ENCODE data around the gene CACNA1D.
"Not testable (repeated sequence)": the region's sequence is repeated elsewhere in the genome, so short reads cannot be mapped to it uniquely, and the experiment has no call there.

The CACNA1D gene

DNA sequence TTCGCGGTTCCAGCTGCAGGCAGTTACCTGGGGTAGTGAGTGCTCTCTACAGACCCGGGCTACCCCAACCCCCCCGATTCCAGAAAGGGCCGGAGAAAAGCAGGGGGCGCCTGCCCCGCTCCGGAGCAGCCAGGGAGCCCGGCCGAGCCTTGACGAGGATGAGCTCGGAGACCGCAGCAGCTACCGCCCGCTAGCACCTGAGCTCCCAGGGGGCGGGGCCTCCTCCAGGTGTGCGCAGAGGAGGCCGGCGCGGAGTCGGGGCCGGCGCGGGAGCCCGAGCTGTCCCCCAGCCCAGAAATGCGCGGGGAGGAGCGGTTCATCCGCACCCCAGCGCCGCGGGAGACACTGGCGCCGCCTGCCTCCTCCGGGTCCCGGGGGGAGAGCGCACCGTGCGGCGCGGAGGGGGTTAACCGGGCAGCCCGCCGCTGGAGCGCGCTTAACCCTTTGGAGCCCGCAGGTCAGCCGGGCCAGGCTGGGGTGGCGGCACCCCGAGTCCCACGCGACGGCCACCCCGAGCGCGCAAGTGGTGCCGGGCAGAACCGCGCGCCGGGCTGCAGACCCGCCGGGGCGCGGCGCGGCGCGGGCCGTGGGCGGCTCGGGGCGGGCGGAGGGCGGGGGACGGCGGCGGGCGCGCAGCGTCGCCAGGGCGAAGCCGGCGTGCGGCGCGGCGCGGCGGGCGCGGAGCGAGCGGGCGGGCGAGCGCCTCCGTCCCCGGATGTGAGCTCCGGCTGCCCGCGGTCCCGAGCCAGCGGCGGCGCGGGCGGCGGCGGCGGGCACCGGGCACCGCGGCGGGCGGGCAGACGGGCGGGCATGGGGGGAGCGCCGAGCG, at the start of gene CACNA1D:
Gene CACNA1D, plus strand, starts transcription at position 649 of the 829 bp plus-strand sequence. CDS start 556 bp downstream, outside the sequence.
- Histone ChIP-seq H3K27ac (ENCODE audit: low read length) (peak within 1 kb of the TSS; percentile 6), H3K4me1 (ENCODE audit: control insufficient read depth in 1 of 2, insufficient read depth in 2 of 2, low read length in 2 of 2) (peaks cover 0 to 41% of the 10 kb centered on the region in 2 donors), H3K27me3 (ENCODE audit: low read depth, low read length) (peaks cover 4% of the 10 kb centered on the region)

DNA sequence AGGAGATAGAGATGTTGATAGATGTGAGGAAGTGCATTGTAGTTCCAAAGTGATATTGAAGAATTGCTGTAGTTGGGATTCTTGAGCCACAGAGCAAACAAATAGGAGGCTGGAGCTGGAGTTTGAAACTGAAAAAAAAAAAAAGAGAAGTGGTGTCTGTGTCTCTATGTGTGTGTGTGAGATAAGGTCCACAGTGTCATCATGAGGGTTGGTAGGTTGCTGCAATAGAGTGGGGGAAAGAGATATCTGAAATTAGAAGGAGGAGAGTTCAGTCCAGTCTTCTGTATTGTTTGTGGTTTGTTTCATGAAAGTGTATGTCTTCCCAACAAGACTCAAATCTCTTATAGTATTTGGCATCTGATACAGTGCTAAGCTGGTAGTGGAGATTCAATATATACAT, 37.3 kb upstream of the CACNA1D start:
- Histone ChIP-seq H3K36me3 (ENCODE audit: control insufficient read depth in 1 of 2, insufficient read depth in 2 of 2, low read length in 2 of 2) (no peaks in the 10 kb centered on the region), H3K4me3 (ENCODE audit: low read depth in 1 of 2, low read length in 2 of 2) (no peak overlapping the region), H3K27me3 (ENCODE audit: low read depth, low read length) (no peaks in the 10 kb centered on the region), H3K9me3 (ENCODE audit: control insufficient read depth in 1 of 2, low read length in 2 of 2) (no peaks in the 10 kb centered on the region), H3K4me1 (ENCODE audit: control insufficient read depth in 1 of 2, insufficient read depth in 2 of 2, low read length in 2 of 2) (no peaks in the 10 kb centered on the region), H3K27ac (ENCODE audit: low read length) (no peak overlapping the region)

More for the DNA sequence above, at the start of gene CACNA1D:
- H3K4me3 ChIP-seq (ENCODE audit: low read depth in 1 of 2, low read length in 2 of 2), result peak within 1 kb of the TSS; percentile 50 to 71
- no peaks in the 10 kb centered on the region for H3K9me3 ChIP-seq (ENCODE audit: control insufficient read depth in 1 of 2, low read length in 2 of 2)
- no peaks in the 10 kb centered on the region for H3K36me3 ChIP-seq (ENCODE audit: control insufficient read depth in 1 of 2, insufficient read depth in 2 of 2, low read length in 2 of 2)

DNA sequence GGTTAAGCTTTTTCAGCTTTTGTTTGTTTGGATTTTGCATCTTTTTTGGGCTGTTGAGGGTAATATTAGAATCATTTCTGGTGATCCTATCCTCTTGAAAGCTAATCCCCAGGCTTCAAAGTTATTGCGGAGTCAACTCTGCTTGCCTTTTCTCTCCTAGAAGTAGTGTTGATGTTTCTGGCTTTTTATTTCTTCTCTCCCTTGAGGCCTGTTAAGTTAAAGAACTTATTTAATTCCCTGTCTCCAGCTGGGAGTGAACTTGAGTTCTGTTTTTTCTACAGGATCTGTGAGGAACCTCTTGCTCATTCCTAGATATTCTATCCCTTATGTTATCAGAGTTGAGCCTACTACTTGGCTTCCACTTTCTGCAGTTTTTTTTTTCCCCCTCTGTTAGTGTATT, 34.1 kb upstream of the CACNA1D start:
- Histone ChIP-seq H3K4me3 (ENCODE audit: low read depth in 1 of 2, low read length in 2 of 2) (no peak overlapping the region), H3K36me3 (ENCODE audit: control insufficient read depth in 1 of 2, insufficient read depth in 2 of 2, low read length in 2 of 2) (no peaks in the 10 kb centered on the region), H3K4me1 (ENCODE audit: control insufficient read depth in 1 of 2, insufficient read depth in 2 of 2, low read length in 2 of 2) (no peaks in the 10 kb centered on the region)

DNA sequence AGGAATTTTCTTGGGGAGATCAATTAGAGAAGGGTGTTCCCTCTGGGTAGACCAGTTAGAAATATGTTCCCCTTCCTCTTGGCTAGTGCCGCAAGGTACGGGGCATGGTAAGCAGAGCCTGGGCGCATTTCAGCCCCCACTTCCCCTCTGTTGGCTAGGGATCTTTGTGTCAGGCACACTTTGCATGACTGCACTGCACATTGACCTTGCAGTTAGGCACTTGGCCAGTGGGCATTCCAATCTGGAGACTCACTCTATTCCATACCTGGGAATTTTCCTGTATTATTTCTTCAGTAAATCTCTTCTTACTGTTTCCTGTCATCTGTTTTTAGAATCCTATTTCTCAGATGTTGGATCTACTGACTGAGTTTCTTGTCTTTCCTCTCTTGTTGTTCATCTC, 30.0 kb upstream of the CACNA1D start:
- Histone ChIP-seq H3K9me3 (ENCODE audit: control insufficient read depth in 1 of 2, low read length in 2 of 2) (peaks cover 0 to 6% of the 10 kb centered on the region in 2 donors), H3K4me3 (ENCODE audit: low read depth in 1 of 2, low read length in 2 of 2) (no peak overlapping the region), H3K27me3 (ENCODE audit: low read depth, low read length) (no peaks in the 10 kb centered on the region), H3K4me1 (ENCODE audit: control insufficient read depth in 1 of 2, insufficient read depth in 2 of 2, low read length in 2 of 2) (no peaks in the 10 kb centered on the region), H3K27ac (ENCODE audit: low read length) (no peak overlapping the region), H3K36me3 (ENCODE audit: control insufficient read depth in 1 of 2, insufficient read depth in 2 of 2, low read length in 2 of 2) (no peaks in the 10 kb centered on the region)

More for the DNA sequence above, 34.1 kb upstream of the CACNA1D start:
- Histone ChIP-seq H3K27ac (ENCODE audit: low read length) (no peak overlapping the region), H3K27me3 (ENCODE audit: low read depth, low read length) (no peaks in the 10 kb centered on the region), H3K9me3 (ENCODE audit: control insufficient read depth in 1 of 2, low read length in 2 of 2) (peaks cover 0 to 6% of the 10 kb centered on the region in 2 donors)

DNA sequence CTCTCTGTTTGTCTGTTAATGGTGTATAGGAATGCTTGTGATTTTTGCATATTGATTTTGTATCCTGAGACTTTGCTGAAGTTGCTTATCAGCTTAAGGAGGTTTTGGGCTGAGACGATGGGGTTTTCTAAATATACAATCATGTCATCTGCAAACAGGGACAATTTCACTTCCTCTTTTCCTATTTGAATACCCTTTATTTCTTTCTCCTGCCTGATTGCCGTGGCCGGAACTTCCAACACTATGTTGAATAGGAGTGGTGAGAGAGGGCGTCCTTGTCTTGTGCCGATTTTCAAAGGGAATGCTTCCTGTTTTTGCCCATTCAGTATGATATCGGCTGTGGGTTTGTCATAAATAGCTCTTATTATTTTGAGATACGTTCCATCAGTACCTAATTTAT, 24.7 kb upstream of the CACNA1D start:
- not testable (repeated sequence) for H3K4me1 ChIP-seq (ENCODE audit: control insufficient read depth in 1 of 2, insufficient read depth in 2 of 2, low read length in 2 of 2); H3K36me3 ChIP-seq (ENCODE audit: control insufficient read depth in 1 of 2, insufficient read depth in 2 of 2, low read length in 2 of 2); H3K27me3 ChIP-seq (ENCODE audit: low read depth, low read length); H3K27ac ChIP-seq (ENCODE audit: low read length); H3K9me3 ChIP-seq (ENCODE audit: control insufficient read depth in 1 of 2, low read length in 2 of 2); H3K4me3 ChIP-seq (ENCODE audit: low read depth in 1 of 2, low read length in 2 of 2)

DNA sequence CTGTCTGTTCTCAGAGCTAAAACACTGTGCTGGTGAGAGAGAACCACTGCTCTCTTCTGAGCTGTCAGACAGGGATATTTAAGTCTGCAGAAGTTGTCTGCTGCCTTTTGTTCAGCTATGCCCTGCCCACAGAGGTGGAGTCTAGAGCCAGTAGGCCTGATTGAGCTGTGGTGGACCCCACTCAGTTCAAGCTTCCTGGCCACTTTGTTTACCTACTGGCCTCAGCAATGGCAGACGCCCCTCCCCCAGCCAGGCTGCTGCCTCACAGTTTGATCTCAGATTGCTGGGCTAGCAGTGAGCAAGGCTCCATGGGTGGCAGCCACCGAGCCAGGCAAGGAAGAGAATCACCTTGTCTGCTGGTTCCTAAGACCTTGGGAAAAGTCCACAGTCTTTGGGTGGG, 21.0 kb upstream of the CACNA1D start:
- Histone ChIP-seq H3K4me3 (ENCODE audit: low read depth in 1 of 2, low read length in 2 of 2) (no peak overlapping the region), H3K36me3 (ENCODE audit: control insufficient read depth in 1 of 2, insufficient read depth in 2 of 2, low read length in 2 of 2) (no peaks in the 10 kb centered on the region), H3K4me1 (ENCODE audit: control insufficient read depth in 1 of 2, insufficient read depth in 2 of 2, low read length in 2 of 2) (no peaks in the 10 kb centered on the region), H3K9me3 (ENCODE audit: control insufficient read depth in 1 of 2, low read length in 2 of 2) (no peaks in the 10 kb centered on the region), H3K27ac (ENCODE audit: low read length) (no peak overlapping the region), H3K27me3 (ENCODE audit: low read depth, low read length) (no peaks in the 10 kb centered on the region)

DNA sequence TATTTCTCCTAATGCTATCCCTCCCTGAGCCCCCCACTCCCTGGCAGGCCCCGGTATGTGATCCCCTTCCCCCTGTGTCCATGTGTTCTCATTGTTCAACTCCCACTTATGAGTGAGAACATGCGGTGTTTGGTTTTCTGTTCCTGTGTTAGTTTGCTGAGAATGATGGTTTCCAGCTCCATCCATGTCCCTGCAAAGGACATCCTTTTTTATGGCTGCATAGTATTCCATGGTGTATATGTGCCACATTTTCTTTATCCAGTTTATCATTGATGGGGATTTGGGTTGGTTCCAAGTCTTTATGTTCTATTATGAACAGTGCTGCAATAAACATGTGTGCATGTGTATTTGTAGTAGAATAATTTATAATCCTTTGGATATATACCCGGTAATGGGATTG, 18.0 kb upstream of the CACNA1D start:
- H3K27me3 ChIP-seq (ENCODE audit: low read depth, low read length); H3K9me3 ChIP-seq (ENCODE audit: control insufficient read depth in 1 of 2, low read length in 2 of 2); H3K36me3 ChIP-seq (ENCODE audit: control insufficient read depth in 1 of 2, insufficient read depth in 2 of 2, low read length in 2 of 2); H3K4me3 ChIP-seq (ENCODE audit: low read depth in 1 of 2, low read length in 2 of 2); H3K27ac ChIP-seq (ENCODE audit: low read length); H3K4me1 ChIP-seq (ENCODE audit: control insufficient read depth in 1 of 2, insufficient read depth in 2 of 2, low read length in 2 of 2): not testable (repeated sequence)

DNA sequence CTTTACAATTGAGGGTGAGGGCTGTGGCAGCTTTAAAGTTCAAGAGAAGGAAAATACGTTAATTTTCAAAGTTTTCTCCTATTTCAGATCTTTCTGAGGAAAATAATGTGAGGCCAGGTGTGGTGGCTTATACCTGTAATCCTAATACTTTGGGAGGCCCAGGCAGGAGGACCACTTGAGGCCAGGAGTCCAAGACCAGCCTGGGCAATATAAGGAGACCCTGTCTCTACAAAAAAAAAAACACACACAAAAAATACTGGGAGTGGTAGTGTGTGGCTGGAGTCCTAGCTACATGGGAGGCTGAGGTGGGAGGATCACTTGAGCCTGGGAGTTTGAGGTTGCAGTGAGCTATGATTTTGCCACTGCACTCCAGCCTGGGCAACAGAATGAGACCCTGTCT, 16.7 kb upstream of the CACNA1D start:
- H3K27me3 ChIP-seq (ENCODE audit: low read depth, low read length); H3K9me3 ChIP-seq (ENCODE audit: control insufficient read depth in 1 of 2, low read length in 2 of 2); H3K4me3 ChIP-seq (ENCODE audit: low read depth in 1 of 2, low read length in 2 of 2); H3K4me1 ChIP-seq (ENCODE audit: control insufficient read depth in 1 of 2, insufficient read depth in 2 of 2, low read length in 2 of 2); H3K27ac ChIP-seq (ENCODE audit: low read length); H3K36me3 ChIP-seq (ENCODE audit: control insufficient read depth in 1 of 2, insufficient read depth in 2 of 2, low read length in 2 of 2): not testable (repeated sequence)

DNA sequence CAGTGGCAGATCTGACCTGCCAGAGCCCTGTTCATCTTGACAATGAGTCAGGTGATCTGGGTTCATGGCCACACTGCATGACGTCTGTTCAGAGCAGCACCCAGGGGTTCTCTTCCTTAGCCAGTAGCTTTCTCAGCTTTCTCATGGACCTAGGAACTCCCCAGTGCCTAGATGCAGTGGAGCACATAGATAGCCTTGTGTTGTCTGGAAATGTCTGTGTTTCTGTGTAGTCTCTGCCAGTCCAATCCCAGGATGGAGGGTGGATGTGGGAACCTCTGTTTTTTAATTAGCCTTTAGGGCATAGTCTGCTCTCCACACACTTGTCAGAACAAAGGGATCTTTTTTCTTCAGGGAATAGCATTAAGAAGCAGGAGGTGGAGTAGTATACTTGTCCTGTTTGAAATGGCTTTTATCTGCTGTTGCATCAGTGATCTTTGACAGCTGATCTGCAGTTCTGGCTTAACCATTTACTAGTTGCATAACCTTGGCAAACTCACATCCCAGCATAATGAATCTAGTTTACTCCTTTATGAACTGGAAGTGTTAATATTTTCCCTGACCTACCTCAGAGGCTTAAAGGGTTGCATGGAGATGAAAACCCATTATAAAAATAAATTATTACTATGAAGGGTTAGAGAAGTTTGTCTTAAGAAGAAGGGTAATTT, 16.1 kb upstream of the CACNA1D start:
- Histone ChIP-seq H3K9me3 (ENCODE audit: control insufficient read depth in 1 of 2, low read length in 2 of 2) (no peaks in the 10 kb centered on the region), H3K27ac (ENCODE audit: low read length) (no peak overlapping the region)

DNA sequence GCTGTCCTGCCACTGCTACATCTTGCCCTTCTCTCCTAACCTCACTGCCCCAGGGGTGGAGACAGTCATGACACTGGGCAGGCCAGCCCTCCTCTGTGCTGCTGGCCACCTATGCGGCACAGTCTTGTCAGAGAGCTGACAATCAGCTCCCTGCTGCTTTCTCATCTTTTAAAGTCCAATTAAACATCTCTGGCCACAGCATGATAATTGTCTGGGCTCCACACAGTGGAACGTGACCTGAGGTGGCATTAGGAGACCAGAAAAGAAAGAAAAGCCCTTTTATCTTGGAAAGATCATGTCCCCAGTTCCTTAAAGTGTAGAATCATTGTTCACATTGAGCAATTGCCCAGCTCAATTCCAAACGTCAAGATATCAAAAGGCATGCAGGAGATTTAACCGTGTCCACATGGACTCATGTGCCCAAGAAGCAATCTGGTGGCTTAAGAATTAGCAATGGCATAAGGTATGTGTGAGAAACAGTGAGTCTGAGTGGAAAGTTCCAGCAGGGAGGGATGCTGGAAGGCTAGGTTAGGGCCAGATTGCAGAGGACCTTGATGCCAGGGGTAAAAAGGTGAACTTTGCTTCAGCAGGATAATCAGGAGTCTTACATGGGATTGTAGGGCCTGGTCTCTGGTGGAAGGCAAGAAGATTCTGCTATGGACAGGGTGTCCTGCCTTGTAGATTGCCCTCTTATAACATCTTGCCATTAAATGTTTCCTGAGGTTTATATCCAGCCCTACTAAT, 15.3 kb upstream of the CACNA1D start:
- no peaks in the 10 kb centered on the region for H3K9me3 ChIP-seq (ENCODE audit: control insufficient read depth in 1 of 2, low read length in 2 of 2)
- no peaks in the 10 kb centered on the region for H3K27me3 ChIP-seq (ENCODE audit: low read depth, low read length)
- H3K4me1 ChIP-seq (ENCODE audit: control insufficient read depth in 1 of 2, insufficient read depth in 2 of 2, low read length in 2 of 2), result no peaks in the 10 kb centered on the region
- H3K36me3 ChIP-seq (ENCODE audit: control insufficient read depth in 1 of 2, insufficient read depth in 2 of 2, low read length in 2 of 2), result no peaks in the 10 kb centered on the region
- H3K27ac ChIP-seq (ENCODE audit: low read length), result no peak overlapping the region
- H3K4me3 ChIP-seq (ENCODE audit: low read depth in 1 of 2, low read length in 2 of 2), result no peak overlapping the region

More for the DNA sequence above, 16.1 kb upstream of the CACNA1D start:
- Histone ChIP-seq H3K4me1 (ENCODE audit: control insufficient read depth in 1 of 2, insufficient read depth in 2 of 2, low read length in 2 of 2) (no peaks in the 10 kb centered on the region), H3K36me3 (ENCODE audit: control insufficient read depth in 1 of 2, insufficient read depth in 2 of 2, low read length in 2 of 2) (no peaks in the 10 kb centered on the region), H3K27me3 (ENCODE audit: low read depth, low read length) (no peaks in the 10 kb centered on the region), H3K4me3 (ENCODE audit: low read depth in 1 of 2, low read length in 2 of 2) (no peak overlapping the region)

DNA sequence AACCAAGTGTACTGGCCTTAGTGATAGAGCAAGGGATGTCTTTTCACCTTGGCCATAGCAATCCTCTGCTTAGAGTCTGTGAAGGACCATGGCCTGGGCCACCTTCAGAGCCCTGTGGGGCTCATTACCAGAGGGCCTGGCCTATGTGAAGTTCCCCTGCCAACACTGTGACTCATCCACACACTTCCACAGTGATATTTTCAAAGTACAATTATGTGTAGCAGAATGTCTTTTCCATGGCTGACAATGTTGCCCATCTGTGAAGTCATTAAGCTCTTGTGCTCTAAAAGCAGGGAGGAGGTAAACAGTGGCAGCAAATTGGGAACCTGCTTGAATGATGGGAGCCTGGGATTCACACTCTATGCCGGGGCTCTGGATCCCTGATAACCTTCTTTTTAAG, 12.2 kb upstream of the CACNA1D start:
- no peaks in the 10 kb centered on the region for H3K9me3 ChIP-seq (ENCODE audit: control insufficient read depth in 1 of 2, low read length in 2 of 2)
- no peak overlapping the region for H3K27ac ChIP-seq (ENCODE audit: low read length)
- no peaks in the 10 kb centered on the region for H3K36me3 ChIP-seq (ENCODE audit: control insufficient read depth in 1 of 2, insufficient read depth in 2 of 2, low read length in 2 of 2)

More for the DNA sequence above, 12.2 kb upstream of the CACNA1D start:
- Histone ChIP-seq H3K27me3 (ENCODE audit: low read depth, low read length) (no peaks in the 10 kb centered on the region), H3K4me3 (ENCODE audit: low read depth in 1 of 2, low read length in 2 of 2) (no peak overlapping the region), H3K4me1 (ENCODE audit: control insufficient read depth in 1 of 2, insufficient read depth in 2 of 2, low read length in 2 of 2) (no peaks in the 10 kb centered on the region)

All from muscle layer of duodenum (tissue), 2 donors.